IMR-90 (cell line): ENCODE data around the gene CD2BP2. TPM values are rescaled to one million over a fixed set of nuclear protein-coding genes. Genes with fewer than 3 reads are reported as not detected.

Experiments used
- ATAC-seq: fragments of 200-7000 bp; cut with Tn5 transposase; 2 replicates; pipeline ENCODE4 v1.9.1; 2020; ENCODE audit warnings: low read depth, mild to moderate bottlenecking, moderate library complexity
- BruUV-seq: library from RNA; stranded (reverse); fragments of 400-500 nt; replicated peaks from 2 replicates; lab custom pipeline; 2021; lab: Mats Ljungman, UMichigan
- CTCF ChIA-PET: fragments of 300-600 bp; formaldehyde crosslinking; extraction: SDS; loops from one replicate; lab custom pipeline; 2021; ENCODE audit warnings: antibody characterized with exemption; lab: Yijun Ruan, JAX
- POLR2A ChIA-PET: fragments of 300-600 bp; sonication (Branson Sonifier 250); formaldehyde crosslinking; loops from one replicate; lab custom pipeline; 2022; ENCODE audit warnings: antibody characterized with exemption; ENCODE audit not compliant: unreplicated experiment; lab: Charles Lee
- DNase-seq: peaks from one replicate; pipeline ENCODE4 v3.0.0; 2013
- H2AFZ ChIP-seq: replicated peaks from 2 replicates; pipeline ENCODE3; 2013; ENCODE audit warnings: low read length, mild to moderate bottlenecking; ENCODE audit not compliant: poor library complexity
- H2AK5ac ChIP-seq: 2 replicates; pipeline ENCODE4 v1.6.1; 2013; ENCODE audit warnings: low read depth, low read length, inconsistent platforms
- H2AK9ac ChIP-seq: replicated peaks from 2 replicates; pipeline ENCODE3; 2013; ENCODE audit warnings: mild to moderate bottlenecking, low read depth, low read length, moderate library complexity; ENCODE audit not compliant: poor library complexity
- H2BK120ac ChIP-seq: 2 replicates; pipeline ENCODE4 v1.6.1; 2013; ENCODE audit warnings: low read depth, low read length, inconsistent platforms
- H2BK15ac ChIP-seq: 3 replicates; pipeline ENCODE4 v1.6.1; 2013; ENCODE audit warnings: low read depth, low read length, inconsistent platforms
- H2BK20ac ChIP-seq: 2 replicates; pipeline ENCODE4 v1.6.1; 2013; ENCODE audit warnings: low read depth, mild to moderate bottlenecking, inconsistent platforms, low read length, moderate library complexity
- H2BK5ac ChIP-seq: 2 replicates; pipeline ENCODE4 v1.6.1; 2013; ENCODE audit warnings: mild to moderate bottlenecking, low read depth, low read length, inconsistent platforms; ENCODE audit not compliant: poor library complexity, severe bottlenecking
- H3K14ac ChIP-seq: replicated peaks from 2 replicates; pipeline ENCODE4 v1.6.1; 2013; ENCODE audit warnings: low read depth, low read length, inconsistent platforms
- H3K18ac ChIP-seq: 2 replicates; pipeline ENCODE4 v1.6.1; 2013; ENCODE audit warnings: low read depth, low read length, control low read depth
- H3K23ac ChIP-seq: 2 replicates; pipeline ENCODE4 v1.6.1; 2013; ENCODE audit warnings: low read depth, low read length, inconsistent platforms
- H3K27ac ChIP-seq: 2 replicates; pipeline ENCODE4 v1.5.1; 2013; ENCODE audit warnings: mild to moderate bottlenecking, control low read depth, low read length; ENCODE audit not compliant: insufficient read depth
- H3K27me3 ChIP-seq: 2 replicates; pipeline ENCODE4 v1.6.1; 2013; ENCODE audit warnings: low read length; ENCODE audit not compliant: control insufficient read depth, insufficient read depth
- H3K36me3 ChIP-seq: 2 replicates; pipeline ENCODE4 v1.6.1; 2013; ENCODE audit warnings: low read length, mixed read lengths; ENCODE audit not compliant: control insufficient read depth, insufficient read depth
- H3K4ac ChIP-seq: 2 replicates; pipeline ENCODE4 v1.6.1; 2013; ENCODE audit warnings: low read depth, low read length, inconsistent platforms
- H3K4me1 ChIP-seq: 2 replicates; pipeline ENCODE4 v1.6.1; 2013; ENCODE audit warnings: low read length, mixed read lengths; ENCODE audit not compliant: control insufficient read depth, insufficient read depth
- H3K4me2 ChIP-seq: 2 replicates; pipeline ENCODE4 v1.6.1; 2013; ENCODE audit warnings: low read depth, mild to moderate bottlenecking, control low read depth, low read length, moderate library complexity
- H3K4me3 ChIP-seq: 2 replicates; pipeline ENCODE4 v1.5.1; 2013; ENCODE audit warnings: low read depth, mild to moderate bottlenecking, control low read depth, low read length, moderate library complexity; ENCODE audit not compliant: insufficient read depth
- H3K56ac ChIP-seq: 2 replicates; pipeline ENCODE4 v1.6.1; 2013; ENCODE audit warnings: low read length, inconsistent platforms; ENCODE audit not compliant: insufficient read depth; ENCODE audit errors: extremely low read depth
- H3K79me1 ChIP-seq, 2 experiments: 2 replicates each; pipeline ENCODE4 v1.6.1; 2013; ENCODE audit warnings: low read length in 2 of 2, inconsistent platforms in 1 of 2, low read depth in 1 of 2
- H3K9ac ChIP-seq: 2 replicates; pipeline ENCODE4 v1.6.1; 2013; ENCODE audit warnings: low read depth, low read length, control low read depth
- H3K9me1 ChIP-seq: 2 replicates; pipeline ENCODE4 v1.6.1; 2013; ENCODE audit warnings: low read length, inconsistent platforms; ENCODE audit not compliant: insufficient read depth
- H3K9me3 ChIP-seq: 2 replicates; pipeline ENCODE4 v1.6.1; 2013; ENCODE audit warnings: low read length; ENCODE audit not compliant: control insufficient read depth, insufficient read depth
- H4K20me1 ChIP-seq: 2 replicates; pipeline ENCODE4 v1.6.1; 2013; ENCODE audit warnings: low read length, inconsistent platforms; ENCODE audit not compliant: insufficient read depth
- H4K5ac ChIP-seq: 2 replicates; pipeline ENCODE4 v1.6.1; 2013; ENCODE audit warnings: mild to moderate bottlenecking, low read depth, low read length, control low read depth
- H4K8ac ChIP-seq, 2 experiments: 2 replicates each; pipeline ENCODE4 v1.6.1; 2013; ENCODE audit warnings: low read depth in 2 of 2, low read length in 2 of 2, control low read depth in 1 of 2, inconsistent platforms in 1 of 2
- H4K91ac ChIP-seq: 2 replicates; pipeline ENCODE4 v1.6.1; 2013; ENCODE audit warnings: low read depth, low read length, inconsistent platforms; ENCODE audit not compliant: insufficient read depth
- MXI1 ChIP-seq: IDR thresholded peaks from 2 replicates; pipeline ENCODE4 v1.6.1; 2012; ENCODE audit warnings: low read depth, mild to moderate bottlenecking, low read length, moderate library complexity, borderline replicate concordance
- WGBS, 2 experiments: methylation state at CpG; one replicate each; pipeline versions ENCODE4 v1.1.5 to v1.1.7; 2013; ENCODE audit warnings: missing lambda C conversion rate in 2 of 2; ENCODE audit not compliant: insufficient read length in 1 of 2; ENCODE audit errors: extremely low coverage in 2 of 2; 5-methylcytosine and 5-hydroxymethylcytosine counted together
- dilution Hi-C: fragments of 300-500 bp; cut with HindIII; formaldehyde crosslinking; loops from one replicate; pipeline ENCODE4 v1.14.3; 2018; ENCODE audit warnings: low sequenced_read_pairs; ENCODE audit not compliant: unreplicated experiment
- in situ Hi-C: fragments of 300-500 bp; cut with MboI; formaldehyde crosslinking; loops from 3 replicates; pipeline ENCODE4 v1.14.3; 2019; ENCODE audit warnings: low sequenced_read_pairs, inconsistent platforms, mixed read lengths
- intact Hi-C: fragments of 100-400 bp; cut with micrococcal nuclease; formaldehyde crosslinking; loops from 2 replicates; pipeline ENCODE4 v1.10.0; 2022
- polyA plus RNA-seq, 3 experiments: library from polyadenylated mRNA; depleted of rRNA; stranded (reverse); fragments of >200 nt; gene quantifications; 2 replicates each; pipeline ENCODE4 v1.2.3, GENCODE V29; 2012; ENCODE audit warnings: low replicate concordance in 1 of 3
- total RNA-seq: library from RNA; depleted of rRNA; stranded (reverse); fragments of >200 nt; gene quantifications from 2 replicates; pipeline ENCODE4 v1.2.3, GENCODE V29; 2012
- TF ChIP-seq, protein P1 (sequence below): conservative IDR thresholded peaks from 2 replicates; pipeline ENCODE4 v1.5.1; 2012; ENCODE audit warnings: mild to moderate bottlenecking, low read depth, low read length, improper control_type of control experiment

CD2BP2 gene
- total and polyA plus RNA-seq, 2 of the 4 experiments (the other 2 are of a cell fraction), result 29.6 to 41.1 TPM

GRCh38 chr16:30369091-30369937 is 14.2 kb upstream of the CD2BP2 start:
- Histone ChIP-seq H3K9me3 (no peaks in the 10 kb centered on the region), H2BK20ac (no peak overlapping the region), H2BK5ac (peak overlapping the region; percentile 66), H3K23ac (peak overlapping the region; percentile 87), H4K5ac (no peak overlapping the region), H3K14ac (peak overlapping the region; percentile 96), H2AK9ac (peak overlapping the region; percentile 99), H4K91ac (peak overlapping the region; percentile 2; the same call in 1 of the 2 replicates), H3K4me2 (peak overlapping the region; percentile 99), H3K4me3 (peak overlapping the region; percentile 86), H4K8ac (no peak overlapping the region), H3K9me1 (peaks cover 17% of the 10 kb centered on the region), H2AFZ (peak overlapping the region; percentile 64), H3K27ac (peak overlapping the region; percentile 82), H3K4me1 (peaks cover 3% of the 10 kb centered on the region; the same call in 1 of the 2 replicates), H3K36me3 (peaks cover 14% of the 10 kb centered on the region; the same call in 1 of the 2 replicates), H2BK120ac (no peak overlapping the region), H2BK15ac (no peak overlapping the region), H3K4ac (peak overlapping the region; percentile 79), H3K18ac (no peak overlapping the region), H3K56ac (peak overlapping the region; percentile 45), H2AK5ac (peak overlapping the region; percentile 90), H3K27me3 (no peaks in the 10 kb centered on the region), H4K20me1 (peaks cover 46% of the 10 kb centered on the region), H3K79me1 (peaks cover 4 to 58% of the 10 kb centered on the region in 2 experiments; a peak in 3 of 4 replicates), H3K9ac (peak overlapping the region; percentile 90)
- TF ChIP-seq, protein P1, sequence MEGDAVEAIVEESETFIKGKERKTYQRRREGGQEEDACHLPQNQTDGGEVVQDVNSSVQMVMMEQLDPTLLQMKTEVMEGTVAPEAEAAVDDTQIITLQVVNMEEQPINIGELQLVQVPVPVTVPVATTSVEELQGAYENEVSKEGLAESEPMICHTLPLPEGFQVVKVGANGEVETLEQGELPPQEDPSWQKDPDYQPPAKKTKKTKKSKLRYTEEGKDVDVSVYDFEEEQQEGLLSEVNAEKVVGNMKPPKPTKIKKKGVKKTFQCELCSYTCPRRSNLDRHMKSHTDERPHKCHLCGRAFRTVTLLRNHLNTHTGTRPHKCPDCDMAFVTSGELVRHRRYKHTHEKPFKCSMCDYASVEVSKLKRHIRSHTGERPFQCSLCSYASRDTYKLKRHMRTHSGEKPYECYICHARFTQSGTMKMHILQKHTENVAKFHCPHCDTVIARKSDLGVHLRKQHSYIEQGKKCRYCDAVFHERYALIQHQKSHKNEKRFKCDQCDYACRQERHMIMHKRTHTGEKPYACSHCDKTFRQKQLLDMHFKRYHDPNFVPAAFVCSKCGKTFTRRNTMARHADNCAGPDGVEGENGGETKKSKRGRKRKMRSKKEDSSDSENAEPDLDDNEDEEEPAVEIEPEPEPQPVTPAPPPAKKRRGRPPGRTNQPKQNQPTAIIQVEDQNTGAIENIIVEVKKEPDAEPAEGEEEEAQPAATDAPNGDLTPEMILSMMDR, result no peak
- TF ChIP-seq MXI1, result peak; percentile 40; the same call in 1 of the 2 replicates
- ATAC-seq, result no peak
- intact Hi-C loops (loop anchor here (2.0 kb wide), 1 partner anchor 277 kb away; no protein-coding TSS in a partner anchor), dilution Hi-C loops (no loop called here), in situ Hi-C loops (no loop called here)
- ChIA-PET POLR2A (no interaction called here), CTCF (interaction anchor here (1.0 kb wide), 1 partner anchor 26 kb away, joined by 3 read pairs; the partner anchor contains the start of gene ZNF48)
- no TSS peak for BruUV-seq
- 1% methylated on average over 22 of the region's 45 CpGs; no CpG with 5 or more reads in 1 of the 2 experiments for WGBS, 2 experiments
- DNase-seq, result no peak
